ENCODE measurements around the gene PCYOX1L. TPM values are rescaled to one million over a fixed set of nuclear protein-coding genes. Genes with fewer than 3 reads are reported as not detected.

The PCYOX1L gene
- 7.5 TPM for polyA plus RNA-seq (2012; ENCODE audit: missing spikeins)

- FAIRE-seq = peak; percentile 92
- TF ChIP-seq POLR2AphosphoS5 (IDR thresholded peaks at IDR 0.05; ENCODE audit: low read depth, low read length) = peak; percentile 52; the same call in 1 of the 2 replicates
- TF ChIP-seq TAF1 (IDR thresholded peaks at IDR 0.05; ENCODE audit: borderline replicate concordance, low read depth, low read length) = no peak
- peak; percentile 70; the same call in 1 of the 2 replicates for TF ChIP-seq POLR2A (IDR thresholded peaks at IDR 0.05; ENCODE audit: low read depth, low read length)
- peak; percentile 97 for DNase-seq (ENCODE audit: insufficient read length)
These were observed at the start of gene PCYOX1L for GRCh38 chr5:149357370-149358293. TSS of gene PCYOX1L (plus strand) at chr5:149358046. CDS start at chr5:149358069, 23 bp downstream.

- no peak for DNase-seq (ENCODE audit: insufficient read length)
- no peak for FAIRE-seq
- no peak for TF ChIP-seq POLR2AphosphoS5 (IDR thresholded peaks at IDR 0.05; ENCODE audit: low read depth, low read length)
- no peak for TF ChIP-seq TAF1 (IDR thresholded peaks at IDR 0.05; ENCODE audit: borderline replicate concordance, low read depth, low read length)
- TF ChIP-seq POLR2A (IDR thresholded peaks at IDR 0.05; ENCODE audit: low read depth, low read length) = no peak
These were observed 48.5 kb upstream of the PCYOX1L start for GRCh38 chr5:149309354-149309753.

- no peak for TF ChIP-seq POLR2A (IDR thresholded peaks at IDR 0.05; ENCODE audit: low read depth, low read length)
- no peak for TF ChIP-seq POLR2AphosphoS5 (IDR thresholded peaks at IDR 0.05; ENCODE audit: low read depth, low read length)
- TF ChIP-seq TAF1 (IDR thresholded peaks at IDR 0.05; ENCODE audit: borderline replicate concordance, low read depth, low read length) = no peak
- FAIRE-seq = no peak
- DNase-seq (ENCODE audit: insufficient read length) = no peak
These were observed 47.4 kb upstream of the PCYOX1L start for GRCh38 chr5:149310488-149310887.

GRCh38 chr5:149310947-149311658 is 46.7 kb upstream of the PCYOX1L start:
- DNase-seq (ENCODE audit: insufficient read length) = no peak
- TF ChIP-seq POLR2AphosphoS5 (IDR thresholded peaks at IDR 0.05; ENCODE audit: low read depth, low read length) (no peak), TAF1 (IDR thresholded peaks at IDR 0.05; ENCODE audit: borderline replicate concordance, low read depth, low read length) (no peak), POLR2A (IDR thresholded peaks at IDR 0.05; ENCODE audit: low read depth, low read length) (no peak)
- FAIRE-seq = no peak

GRCh38 chr5:149313151-149313841 is 44.5 kb upstream of the PCYOX1L start:
- DNase-seq (ENCODE audit: insufficient read length) (no peak), FAIRE-seq (no peak)
- TF ChIP-seq TAF1 (IDR thresholded peaks at IDR 0.05; ENCODE audit: borderline replicate concordance, low read depth, low read length) = no peak
- TF ChIP-seq POLR2AphosphoS5 (IDR thresholded peaks at IDR 0.05; ENCODE audit: low read depth, low read length) = no peak
- TF ChIP-seq POLR2A (IDR thresholded peaks at IDR 0.05; ENCODE audit: low read depth, low read length) = no peak

- FAIRE-seq (no peak), DNase-seq (ENCODE audit: insufficient read length) (no peak)
- no peak for TF ChIP-seq POLR2A (IDR thresholded peaks at IDR 0.05; ENCODE audit: low read depth, low read length)
- TF ChIP-seq POLR2AphosphoS5 (IDR thresholded peaks at IDR 0.05; ENCODE audit: low read depth, low read length) = no peak
- no peak for TF ChIP-seq TAF1 (IDR thresholded peaks at IDR 0.05; ENCODE audit: borderline replicate concordance, low read depth, low read length)
These were observed 43.2 kb upstream of the PCYOX1L start for GRCh38 chr5:149314571-149315111.

- TF ChIP-seq TAF1 (IDR thresholded peaks at IDR 0.05; ENCODE audit: borderline replicate concordance, low read depth, low read length) = no peak
- no peak for DNase-seq (ENCODE audit: insufficient read length)
- no peak for FAIRE-seq
These were observed 42.1 kb upstream of the PCYOX1L start for GRCh38 chr5:149315753-149316152.

- DNase-seq (ENCODE audit: insufficient read length) = peak; percentile 35
- peak; percentile 60 for FAIRE-seq
- TF ChIP-seq POLR2A (IDR thresholded peaks at IDR 0.05; ENCODE audit: low read depth, low read length) (no peak), TAF1 (IDR thresholded peaks at IDR 0.05; ENCODE audit: borderline replicate concordance, low read depth, low read length) (no peak), POLR2AphosphoS5 (IDR thresholded peaks at IDR 0.05; ENCODE audit: low read depth, low read length) (no peak)
These were observed 40.4 kb upstream of the PCYOX1L start for GRCh38 chr5:149317281-149318048.

- FAIRE-seq (no peak), DNase-seq (ENCODE audit: insufficient read length) (no peak)
- TF ChIP-seq TAF1 (IDR thresholded peaks at IDR 0.05; ENCODE audit: borderline replicate concordance, low read depth, low read length) (no peak), POLR2AphosphoS5 (IDR thresholded peaks at IDR 0.05; ENCODE audit: low read depth, low read length) (no peak), POLR2A (IDR thresholded peaks at IDR 0.05; ENCODE audit: low read depth, low read length) (no peak)
These were observed 38.7 kb upstream of the PCYOX1L start for GRCh38 chr5:149319174-149319573.

GRCh38 chr5:149320791-149321330 is 37.0 kb upstream of the PCYOX1L start:
- no peak for TF ChIP-seq POLR2AphosphoS5 (IDR thresholded peaks at IDR 0.05; ENCODE audit: low read depth, low read length)
- no peak for TF ChIP-seq TAF1 (IDR thresholded peaks at IDR 0.05; ENCODE audit: borderline replicate concordance, low read depth, low read length)
- FAIRE-seq = no peak
- DNase-seq (ENCODE audit: insufficient read length) = no peak

Measured in GM12892 (cell line).